B cell (primary cell): Measurements from ENCODE around the gene KRT27.

Experiments used
- EZH2 ChIP-seq: IDR thresholded peaks from 2 replicates; pipeline ENCODE4 v1.6.1; 2012; ENCODE audit warnings: borderline replicate concordance, low read depth, mild to moderate bottlenecking, moderate library complexity, low read length; ENCODE audit not compliant: insufficient read depth, poor library complexity, severe bottlenecking
- TF ChIP-seq, protein P1 (sequence below): fragments of 200-600 bp; IDR thresholded peaks from one replicate; pipeline ENCODE4 v1.8.0; 2022; ENCODE audit warnings: antibody characterized with exemption, mild to moderate bottlenecking

DNA sequence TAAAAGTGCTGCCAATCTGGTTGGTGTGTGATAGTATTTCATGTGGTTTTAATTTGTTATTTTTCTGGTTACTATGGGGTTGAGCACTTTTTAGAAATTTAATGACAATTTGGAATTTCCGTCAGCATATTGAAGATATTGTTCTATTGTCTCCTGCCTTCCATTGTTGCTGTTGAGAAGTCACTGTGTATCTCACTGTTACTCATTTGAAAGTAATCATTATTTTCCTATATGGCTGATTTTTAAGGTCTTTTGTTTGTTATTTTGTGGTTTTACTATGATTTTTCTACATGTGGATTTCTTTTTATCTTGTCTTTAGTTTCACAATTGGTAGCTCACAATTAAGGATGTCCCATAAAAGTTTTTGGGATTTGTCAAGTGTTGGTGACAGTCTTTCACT lies 18.6 kb downstream of the KRT27 start:
- no peak for TF ChIP-seq EZH2
- TF ChIP-seq, protein P1, sequence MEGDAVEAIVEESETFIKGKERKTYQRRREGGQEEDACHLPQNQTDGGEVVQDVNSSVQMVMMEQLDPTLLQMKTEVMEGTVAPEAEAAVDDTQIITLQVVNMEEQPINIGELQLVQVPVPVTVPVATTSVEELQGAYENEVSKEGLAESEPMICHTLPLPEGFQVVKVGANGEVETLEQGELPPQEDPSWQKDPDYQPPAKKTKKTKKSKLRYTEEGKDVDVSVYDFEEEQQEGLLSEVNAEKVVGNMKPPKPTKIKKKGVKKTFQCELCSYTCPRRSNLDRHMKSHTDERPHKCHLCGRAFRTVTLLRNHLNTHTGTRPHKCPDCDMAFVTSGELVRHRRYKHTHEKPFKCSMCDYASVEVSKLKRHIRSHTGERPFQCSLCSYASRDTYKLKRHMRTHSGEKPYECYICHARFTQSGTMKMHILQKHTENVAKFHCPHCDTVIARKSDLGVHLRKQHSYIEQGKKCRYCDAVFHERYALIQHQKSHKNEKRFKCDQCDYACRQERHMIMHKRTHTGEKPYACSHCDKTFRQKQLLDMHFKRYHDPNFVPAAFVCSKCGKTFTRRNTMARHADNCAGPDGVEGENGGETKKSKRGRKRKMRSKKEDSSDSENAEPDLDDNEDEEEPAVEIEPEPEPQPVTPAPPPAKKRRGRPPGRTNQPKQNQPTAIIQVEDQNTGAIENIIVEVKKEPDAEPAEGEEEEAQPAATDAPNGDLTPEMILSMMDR, result no peak
